SU-DHL-6 (cell line): ENCODE data around the gene INTS3.

ENCODE experiments used
- CTCF ChIP-seq: fragments of 200-600 bp; sonication (generic); IDR thresholded peaks from one replicate; pipeline ENCODE4 v1.5.1; 2017; ENCODE audit warnings: antibody characterized with exemption, mild to moderate bottlenecking, low read length, moderate library complexity; ENCODE audit not compliant: insufficient read depth, poor library complexity, severe bottlenecking
- EZH2phosphoT487 ChIP-seq: fragments of 200-600 bp; sonication (generic), shearing (Covaris generic); conservative IDR thresholded peaks from 2 replicates; pipeline ENCODE4 v1.6.1; 2018; ENCODE audit warnings: mild to moderate bottlenecking, antibody characterized with exemption, low read length, moderate library complexity, mixed read lengths

- TF ChIP-seq CTCF = no peak
- TF ChIP-seq EZH2phosphoT487 = no peak
Observed at GRCh38 chr1:153795330-153795837, 67.5 kb downstream of the INTS3 start.
